ENCODE data around the gene CABCOCO1.

Gene CABCOCO1

GRCh38 chr10:61801484-61801883 lies 138.8 kb downstream of the CABCOCO1 start:
- DNase-seq = no peak
- Histone ChIP-seq H3K27me3 (no peaks in the 10 kb centered on the region), H3K9me3 (no peaks in the 10 kb centered on the region), H3K4me3 (no peak overlapping the region), H3K4me1 (no peaks in the 10 kb centered on the region), H3K36me3 (no peaks in the 10 kb centered on the region), H3K27ac (no peak overlapping the region)
- intact Hi-C loops (cut with DNase I; ENCODE audit: low total_unique reads) = no loop called here
- TF ChIP-seq CTCF (IDR thresholded peaks at IDR 0.05) = no peak

- H3K36me3 ChIP-seq = no peaks in the 10 kb centered on the region
- no peaks in the 10 kb centered on the region for H3K9me3 ChIP-seq
- H3K27ac ChIP-seq = no peak overlapping the region
- no peaks in the 10 kb centered on the region for H3K27me3 ChIP-seq
- H3K4me3 ChIP-seq = no peak overlapping the region
- intact Hi-C loops (cut with DNase I; ENCODE audit: low total_unique reads) = no loop called here
- TF ChIP-seq CTCF (IDR thresholded peaks at IDR 0.05) = no peak
- no peaks in the 10 kb centered on the region for H3K4me1 ChIP-seq
- DNase-seq = no peak
Measured at GRCh38 chr10:61803269-61803668, 140.5 kb downstream of the CABCOCO1 start.

- no peaks in the 10 kb centered on the region for H3K9me3 ChIP-seq
- no peaks in the 10 kb centered on the region for H3K27me3 ChIP-seq
- no peaks in the 10 kb centered on the region for H3K36me3 ChIP-seq
- intact Hi-C loops (cut with DNase I; ENCODE audit: low total_unique reads) = no loop called here
- H3K4me1 ChIP-seq = no peaks in the 10 kb centered on the region
- TF ChIP-seq CTCF (IDR thresholded peaks at IDR 0.05) = no peak
- no peak overlapping the region for H3K4me3 ChIP-seq
- H3K27ac ChIP-seq = no peak overlapping the region
- no peak for DNase-seq
Measured at GRCh38 chr10:61804414-61804813, 141.7 kb downstream of the CABCOCO1 start.

GRCh38 chr10:61805091-61805490 lies 142.4 kb downstream of the CABCOCO1 start:
- no peak for TF ChIP-seq CTCF (IDR thresholded peaks at IDR 0.05)
- intact Hi-C loops (cut with DNase I; ENCODE audit: low total_unique reads) = no loop called here
- Histone ChIP-seq H3K4me1 (no peaks in the 10 kb centered on the region), H3K9me3 (no peaks in the 10 kb centered on the region), H3K27ac (no peak overlapping the region), H3K4me3 (no peak overlapping the region), H3K27me3 (no peaks in the 10 kb centered on the region), H3K36me3 (no peaks in the 10 kb centered on the region)
- DNase-seq = no peak

- H3K4me1 ChIP-seq = no peaks in the 10 kb centered on the region
- H3K36me3 ChIP-seq = no peaks in the 10 kb centered on the region
- H3K27me3 ChIP-seq = no peaks in the 10 kb centered on the region
- TF ChIP-seq CTCF (IDR thresholded peaks at IDR 0.05) = no peak
- intact Hi-C loops (cut with DNase I; ENCODE audit: low total_unique reads) = no loop called here
- no peak for DNase-seq
- H3K4me3 ChIP-seq = no peak overlapping the region
- H3K27ac ChIP-seq = no peak overlapping the region
- H3K9me3 ChIP-seq = no peaks in the 10 kb centered on the region
Measured at GRCh38 chr10:61810263-61810662, 147.5 kb downstream of the CABCOCO1 start.

GRCh38 chr10:61812052-61812721 lies 149.5 kb downstream of the CABCOCO1 start:
- intact Hi-C loops (cut with DNase I; ENCODE audit: low total_unique reads) = no loop called here
- H3K36me3 ChIP-seq = no peaks in the 10 kb centered on the region
- H3K27ac ChIP-seq = no peak overlapping the region
- no peak overlapping the region for H3K4me3 ChIP-seq
- H3K4me1 ChIP-seq = no peaks in the 10 kb centered on the region
- H3K27me3 ChIP-seq = no peaks in the 10 kb centered on the region
- TF ChIP-seq CTCF (IDR thresholded peaks at IDR 0.05) = no peak
- no peak for DNase-seq
- no peaks in the 10 kb centered on the region for H3K9me3 ChIP-seq

All from tibial artery (tissue), 4 donors.